Aorta (tissue), 5 donors: ENCODE data around the gene TLE2. TPM values are rescaled to one million over a fixed set of nuclear protein-coding genes. Genes with fewer than 3 reads are reported as not detected.
"Not testable (repeated sequence)": the region's sequence is repeated elsewhere in the genome, so short reads cannot be mapped to it uniquely, and the experiment has no call there.

Experiments
- ATAC-seq: fragments of 200-7000 bp; cut with Tn5 transposase; one replicate; pipeline ENCODE4 v1.9.1; 2022; ENCODE audit warnings: moderate library complexity; ENCODE audit not compliant: low FRiP score
- DNase-seq, 2 donors: peaks; one replicate each; pipeline ENCODE4 v3.0.0-alpha.2; 2020
- H3K27ac ChIP-seq, 2 donors: one replicate each; pipeline ENCODE4 v1.5.1; 2013; ENCODE audit warnings: low read length in 2 of 2, mild to moderate bottlenecking in 2 of 2, moderate library complexity in 2 of 2, control low read depth in 1 of 2, inconsistent platforms in 1 of 2, low read depth in 1 of 2
- H3K27me3 ChIP-seq, 2 donors: one replicate each; pipeline ENCODE4 v1.6.1; 2013; ENCODE audit warnings: control low read depth in 1 of 2, low read length in 1 of 2, mild to moderate bottlenecking in 1 of 2, moderate library complexity in 1 of 2; ENCODE audit not compliant: insufficient read depth in 2 of 2, control insufficient read depth in 1 of 2
- H3K36me3 ChIP-seq, 2 donors: one replicate each; pipeline ENCODE4 v1.6.1; 2013; ENCODE audit warnings: control low read depth in 1 of 2, low read length in 1 of 2, mild to moderate bottlenecking in 1 of 2; ENCODE audit not compliant: insufficient read depth in 2 of 2, control insufficient read depth in 1 of 2
- H3K4me1 ChIP-seq, 2 donors: one replicate each; pipeline ENCODE4 v1.6.1; 2013; ENCODE audit warnings: low read length in 2 of 2, control low read depth in 1 of 2, mild to moderate bottlenecking in 1 of 2, moderate library complexity in 1 of 2; ENCODE audit not compliant: insufficient read depth in 2 of 2, control insufficient read depth in 1 of 2
- H3K4me3 ChIP-seq, 2 donors: one replicate each; pipeline ENCODE4 v1.5.1; 2013; ENCODE audit warnings: low read length in 2 of 2, control low read depth in 1 of 2, mild to moderate bottlenecking in 1 of 2
- H3K9me3 ChIP-seq: one replicate; pipeline ENCODE4 v1.6.1; 2013; ENCODE audit warnings: mild to moderate bottlenecking, low read length; ENCODE audit not compliant: control insufficient read depth
- WGBS, 2 donors: extraction: QIAGEN DNeasy Blood & Tissue Kit; methylation state at CpG; one replicate each; pipeline ENCODE4 v1.1.7; 2013; 5-methylcytosine and 5-hydroxymethylcytosine counted together
- intact Hi-C, 2 donors: fragments of 100-400 bp; cut with DNase I; formaldehyde crosslinking; loops; one replicate each; pipeline versions ENCODE4 v1.14.2 to v1.15.0; 2022
- polyA plus RNA-seq, 2 donors: library from polyadenylated mRNA; stranded (reverse); fragments of 200-250 nt; gene quantifications; one replicate each; pipeline ENCODE4 v1.2.3, GENCODE V29; 2013
- total RNA-seq, 2 donors: library from RNA; stranded (reverse); fragmentation: NEBNext Ultra II Directional; extraction: Animal tissue kit (Norgen Biotek cat#: 25700); gene quantifications; one replicate each; pipeline ENCODE4 v1.2.1, GENCODE V29; 2021
- donor health status: healthy with polysubstance abuse.
- donor health status: Bipolar disorder and iron deficiency.
- donor health status: DM: no; HTN: no; CAD: no.
- donor health status: DM: no; HTN: no; CAD: no.
- donor health status: DM: yes; HTN: yes; CAD: no.

The TLE2 gene
- total and polyA plus RNA-seq, 4 donors = 32.7 to 127 (median 43.9) TPM

GRCh38 chr19:3014135-3014534 lies 14.9 kb downstream of the TLE2 start:
- Histone ChIP-seq H3K4me1 (no peaks in the 10 kb centered on the region), H3K36me3 (no peaks in the 10 kb centered on the region), H3K4me3 (no peak overlapping the region), H3K9me3 (no peaks in the 10 kb centered on the region), H3K27ac (no peak overlapping the region), H3K27me3 (no peaks in the 10 kb centered on the region)
- ATAC-seq = no peak
- intact Hi-C loops = no loop called here
- WGBS, 2 donors = 98% methylated on average over 8 of the region's 8 CpGs
- DNase-seq = no peak

GRCh38 chr19:3013263-3013725 lies 15.8 kb downstream of the TLE2 start:
- no peaks in the 10 kb centered on the region for H3K9me3 ChIP-seq
- intact Hi-C loops = no loop called here
- no peak for ATAC-seq
- H3K27ac ChIP-seq = no peak overlapping the region
- no peaks in the 10 kb centered on the region for H3K27me3 ChIP-seq
- 84 to 88% methylated on average over 6 to 7 of the region's 7 CpGs for WGBS, 2 donors
- H3K4me3 ChIP-seq = no peak overlapping the region
- H3K36me3 ChIP-seq = no peaks in the 10 kb centered on the region
- H3K4me1 ChIP-seq = no peaks in the 10 kb centered on the region
- DNase-seq = no peak

DNA sequence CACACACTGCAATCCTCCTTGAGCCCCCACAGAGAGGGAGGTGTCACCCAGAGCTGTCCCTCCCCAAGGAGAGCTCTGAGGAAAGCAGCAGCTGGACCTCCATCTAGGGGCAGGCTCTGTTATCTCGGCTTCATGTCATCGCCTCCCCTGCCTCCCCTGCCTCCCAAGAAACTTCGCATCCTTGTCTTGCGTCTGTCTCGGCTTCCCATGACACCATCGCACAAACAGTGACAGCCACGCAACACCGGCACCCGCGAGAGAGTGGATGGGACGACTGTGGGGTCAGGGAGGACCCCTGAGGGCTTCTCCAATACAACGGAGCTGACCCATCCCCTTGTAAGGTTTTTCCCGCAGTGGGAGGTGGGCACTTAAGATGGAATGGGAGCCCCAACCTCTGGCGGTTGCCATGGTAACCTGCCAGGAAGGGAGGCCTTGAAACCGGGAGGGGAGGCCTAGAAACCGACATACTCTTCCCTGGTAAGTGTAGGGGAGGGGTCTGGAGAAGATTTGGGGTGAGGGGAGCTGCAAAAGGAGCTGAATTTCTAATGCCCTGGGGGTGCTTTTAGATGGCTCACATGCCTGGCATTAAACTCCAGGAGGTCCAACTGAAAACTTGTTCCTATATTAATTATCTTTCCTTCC lies 16.3 kb downstream of the TLE2 start:
- no peaks in the 10 kb centered on the region for H3K27me3 ChIP-seq
- H3K4me3 ChIP-seq = no peak overlapping the region
- H3K36me3 ChIP-seq = no peaks in the 10 kb centered on the region
- 79 to 82% methylated on average over 16 of the region's 16 CpGs for WGBS, 2 donors
- intact Hi-C loops = no loop called here
- ATAC-seq = no peak
- H3K4me1 ChIP-seq = no peaks in the 10 kb centered on the region
- no peak for DNase-seq
- H3K27ac ChIP-seq = no peak overlapping the region
- no peaks in the 10 kb centered on the region for H3K9me3 ChIP-seq

DNA sequence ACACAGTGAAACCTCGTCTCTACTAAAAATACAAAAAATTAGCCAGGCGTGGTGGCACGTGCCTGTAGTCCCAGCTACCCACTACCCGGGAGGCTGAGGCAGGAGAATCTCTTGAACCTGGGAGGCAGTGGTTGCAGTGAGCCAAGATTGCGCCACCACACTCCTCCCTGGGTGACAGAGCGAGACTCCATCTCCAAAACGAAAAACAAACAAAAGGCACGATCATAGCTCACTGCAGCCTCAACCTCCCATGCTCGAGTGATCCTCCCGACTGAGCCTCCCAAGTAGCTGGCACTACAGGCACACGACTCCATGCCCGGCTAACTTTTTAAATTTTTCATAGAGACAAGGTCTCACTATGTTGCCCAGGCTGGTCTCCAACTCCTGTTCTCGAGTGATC lies 17.0 kb downstream of the TLE2 start:
- H3K9me3 ChIP-seq, intact Hi-C loops, H3K27ac ChIP-seq, ATAC-seq, DNase-seq, H3K4me1 ChIP-seq, H3K4me3 ChIP-seq, H3K36me3 ChIP-seq, H3K27me3 ChIP-seq: not testable (repeated sequence)
- 88 to 92% methylated on average over 13 of the region's 13 CpGs for WGBS, 2 donors

- ATAC-seq (no peak), DNase-seq (no peak)
- Histone ChIP-seq H3K27me3 (no peaks in the 10 kb centered on the region), H3K36me3 (no peaks in the 10 kb centered on the region), H3K4me1 (no peaks in the 10 kb centered on the region), H3K27ac (no peak overlapping the region), H3K4me3 (no peak overlapping the region), H3K9me3 (no peaks in the 10 kb centered on the region)
- 94% methylated on average over 13 of the region's 13 CpGs for WGBS, 2 donors
- intact Hi-C loops = no loop called here
Observed at GRCh38 chr19:3010871-3011270, 18.2 kb downstream of the TLE2 start.

DNA sequence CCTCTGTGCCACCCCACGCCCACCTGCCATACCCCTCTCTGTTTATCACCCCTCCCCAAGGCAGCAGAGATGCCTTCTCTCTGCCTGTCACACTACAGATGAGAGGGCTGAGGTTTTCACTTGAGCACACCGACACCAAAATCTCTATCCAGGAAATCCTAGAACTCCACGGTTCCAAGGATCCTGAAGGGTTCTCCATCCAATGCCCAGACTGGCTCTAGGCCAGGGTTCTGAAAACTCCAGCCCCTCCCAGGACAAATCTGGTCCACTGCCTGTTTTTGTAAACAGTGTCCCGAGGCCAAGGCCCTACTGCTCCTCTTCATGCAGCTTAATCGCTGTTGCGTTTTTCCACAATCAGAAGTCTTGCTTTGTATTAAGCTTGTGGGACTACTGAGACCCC lies 20.1 kb downstream of the TLE2 start:
- Histone ChIP-seq H3K4me3 (no peak overlapping the region), H3K4me1 (no peaks in the 10 kb centered on the region), H3K9me3 (no peaks in the 10 kb centered on the region), H3K36me3 (no peaks in the 10 kb centered on the region), H3K27me3 (no peaks in the 10 kb centered on the region), H3K27ac (no peak overlapping the region)
- DNase-seq (no peak), ATAC-seq (no peak)
- intact Hi-C loops = no loop called here
- WGBS, 2 donors = 81 to 82% methylated on average over 6 of the region's 6 CpGs

GRCh38 chr19:3007975-3008374 lies 21.1 kb downstream of the TLE2 start:
- H3K36me3 ChIP-seq = no peaks in the 10 kb centered on the region
- intact Hi-C loops = no loop called here
- WGBS, 2 donors = 85 to 90% methylated on average over 9 of the region's 9 CpGs
- DNase-seq = no peak
- no peak overlapping the region for H3K27ac ChIP-seq
- no peak for ATAC-seq
- H3K4me1 ChIP-seq = no peaks in the 10 kb centered on the region
- H3K27me3 ChIP-seq = no peaks in the 10 kb centered on the region
- H3K9me3 ChIP-seq = no peaks in the 10 kb centered on the region
- H3K4me3 ChIP-seq = no peak overlapping the region

DNA sequence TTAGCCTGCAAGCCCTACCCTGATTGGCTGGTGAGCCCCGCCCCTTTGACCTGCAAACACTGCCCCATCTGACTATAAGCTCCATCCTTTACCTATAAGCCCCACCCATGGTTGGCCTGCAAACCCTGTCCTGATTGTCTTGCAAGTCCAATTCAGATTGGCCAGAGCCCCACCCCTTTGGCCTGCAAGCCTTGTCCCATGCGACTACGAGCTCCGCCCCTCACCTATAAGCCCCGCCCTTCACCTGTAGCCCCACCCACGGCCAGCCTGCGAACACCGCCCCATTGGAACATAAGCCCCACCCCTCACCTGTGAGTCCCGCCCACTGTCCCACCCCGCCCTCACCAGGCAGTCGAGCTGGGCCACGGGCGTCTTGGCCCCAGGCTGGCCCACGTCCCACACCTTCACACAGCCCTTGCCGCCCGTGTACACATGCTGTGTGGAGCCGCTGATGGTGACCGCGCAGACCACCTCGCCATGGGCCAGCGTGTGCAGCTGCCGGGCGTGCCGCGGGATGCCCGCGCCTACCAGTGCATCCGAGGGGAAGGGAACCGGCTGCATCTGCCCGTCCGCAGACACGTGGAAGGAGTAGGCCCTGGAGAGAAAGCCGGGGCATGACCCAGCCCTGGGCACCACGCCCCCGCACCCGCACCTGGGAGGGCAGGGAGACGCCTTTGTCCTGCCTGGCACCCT lies 22.9 kb downstream of the TLE2 start:
- DNase-seq = no peak
- no peak overlapping the region for H3K4me3 ChIP-seq
- H3K9me3 ChIP-seq = no peaks in the 10 kb centered on the region
- H3K36me3 ChIP-seq = no peaks in the 10 kb centered on the region
- H3K4me1 ChIP-seq = no peaks in the 10 kb centered on the region
- no peaks in the 10 kb centered on the region for H3K27me3 ChIP-seq
- intact Hi-C loops = no loop called here
- no peak overlapping the region for H3K27ac ChIP-seq
- no peak for ATAC-seq
- 65 to 73% methylated on average over 37 of the region's 37 CpGs for WGBS, 2 donors

- H3K27ac ChIP-seq = no peak overlapping the region
- intact Hi-C loops = no loop called here
- no peaks in the 10 kb centered on the region for H3K4me1 ChIP-seq
- WGBS, 2 donors = 86 to 89% methylated on average over 18 of the region's 18 CpGs
- H3K36me3 ChIP-seq = no peaks in the 10 kb centered on the region
- DNase-seq (no peak), ATAC-seq (no peak)
- no peaks in the 10 kb centered on the region for H3K9me3 ChIP-seq
- no peaks in the 10 kb centered on the region for H3K27me3 ChIP-seq
- no peak overlapping the region for H3K4me3 ChIP-seq
Observed at GRCh38 chr19:3005345-3005744, 23.7 kb downstream of the TLE2 start.
